Raji (cell line): ENCODE measurements around the gene SPHK2.
A peak's percentile ranks its signal among the peaks of the same experiment; 100 is the strongest.

Experiments used
- POLR2A ChIP-seq: IDR thresholded peaks from 2 replicates; pipeline ENCODE4 v1.6.1; 2011; ENCODE audit warnings: low read depth, low read length, control low read depth; ENCODE audit not compliant: insufficient read depth

Gene SPHK2

GRCh38 chr19:48615231-48616040, 3.9 kb upstream of the SPHK2 start:
- TF ChIP-seq POLR2A, result no peak

GRCh38 chr19:48616041-48616436, 3.3 kb upstream of the SPHK2 start:
- TF ChIP-seq POLR2A, result no peak

GRCh38 chr19:48616491-48617056, 2.7 kb upstream of the SPHK2 start:
- TF ChIP-seq POLR2A, result no peak

GRCh38 chr19:48617146-48617937, 2.0 kb upstream of the SPHK2 start:
- no peak for TF ChIP-seq POLR2A

GRCh38 chr19:48618278-48618915, 909 bp upstream of the SPHK2 start:
- no peak for TF ChIP-seq POLR2A

GRCh38 chr19:48619692-48620585, 633 bp downstream of the SPHK2 start:
- peak; percentile 6; the same call in 1 of the 2 replicates for TF ChIP-seq POLR2A

- TF ChIP-seq POLR2A, result no peak
Observed at GRCh38 chr19:48623556-48624066, 4.3 kb downstream of the SPHK2 start.

GRCh38 chr19:48624067-48624594, 4.8 kb downstream of the SPHK2 start:
- TF ChIP-seq POLR2A, result peak; percentile 43; the same call in 1 of the 2 replicates

- TF ChIP-seq POLR2A, result no peak
Observed at GRCh38 chr19:48624791-48625723, 5.8 kb downstream of the SPHK2 start.

- no peak for TF ChIP-seq POLR2A
Observed at GRCh38 chr19:48625891-48626327, 6.6 kb downstream of the SPHK2 start.

GRCh38 chr19:48627201-48627864, 8.0 kb downstream of the SPHK2 start:
- TF ChIP-seq POLR2A, result no peak

GRCh38 chr19:48627865-48628314, 8.6 kb downstream of the SPHK2 start:
- TF ChIP-seq POLR2A, result no peak
